ENCODE data around the gene IQGAP3. TPM values are rescaled to one million over a fixed set of nuclear protein-coding genes. Genes with fewer than 3 reads are reported as not detected.

IQGAP3 gene
- total RNA-seq, 2 donors from 2014 or later: 0.52 TPM; not detected in 1

GRCh38 chr1:156504821-156505678 is 67.3 kb downstream of the IQGAP3 start:
- intact Hi-C loops (cut with DNase I): no loop called here
- H3K4me3 ChIP-seq: no peak overlapping the region
- H3K4me1 ChIP-seq: peaks cover 48% of the 10 kb centered on the region
- TF ChIP-seq CTCF (IDR thresholded peaks at IDR 0.05) (peak in 1 of 7 experiments; percentile 29), POLR2A (IDR thresholded peaks at IDR 0.05) (peak; percentile 36 to 63 (median 54))
- no peaks in the 10 kb centered on the region for H3K36me3 ChIP-seq (replicated peaks in 1 of 2; ENCODE audit: insufficient read depth in 1 of 2, low read depth in 2 of 2)
- H3K27ac ChIP-seq: peak overlapping the region; percentile 99 to 100 (median 100)
- peak; percentile 64 for ATAC-seq
- no peaks in the 10 kb centered on the region for H3K27me3 ChIP-seq
- peak; percentile 99 for DNase-seq
- 4 to 5% methylated on average over 40 to 45 of the region's 45 CpGs for WGBS, 2 donors
- H3K9me3 ChIP-seq: no peaks in the 10 kb centered on the region

GRCh38 chr1:156504438-156504813 is 67.9 kb downstream of the IQGAP3 start:
- Histone ChIP-seq H3K27me3 (no peaks in the 10 kb centered on the region), H3K4me3 (no peak overlapping the region), H3K36me3 (replicated peaks in 1 of 2; ENCODE audit: insufficient read depth in 1 of 2, low read depth in 2 of 2) (no peaks in the 10 kb centered on the region), H3K9me3 (no peaks in the 10 kb centered on the region), H3K27ac (peak overlapping the region; percentile 99 to 100 (median 100)), H3K4me1 (peaks cover 48% of the 10 kb centered on the region)
- TF ChIP-seq POLR2A (IDR thresholded peaks at IDR 0.05) (no peak), CTCF (IDR thresholded peaks at IDR 0.05) (no peak)
- DNase-seq (no peak), ATAC-seq (no peak)
- 28 to 30% methylated on average over 5 of the region's 5 CpGs for WGBS, 2 donors
- intact Hi-C loops (cut with DNase I): no loop called here

GRCh38 chr1:156503698-156504437 is 68.5 kb downstream of the IQGAP3 start:
- Histone ChIP-seq H3K4me3 (no peak overlapping the region), H3K27ac (peak overlapping the region; percentile 99 to 100 (median 100)), H3K27me3 (no peaks in the 10 kb centered on the region), H3K36me3 (replicated peaks in 1 of 2; ENCODE audit: insufficient read depth in 1 of 2, low read depth in 2 of 2) (no peaks in the 10 kb centered on the region), H3K4me1 (peaks cover 50% of the 10 kb centered on the region), H3K9me3 (no peaks in the 10 kb centered on the region)
- no peak for ATAC-seq
- intact Hi-C loops (cut with DNase I): no loop called here
- 64 to 68% methylated on average over 5 of the region's 5 CpGs for WGBS, 2 donors
- TF ChIP-seq POLR2A (IDR thresholded peaks at IDR 0.05): no peak
- no peak for TF ChIP-seq CTCF (IDR thresholded peaks at IDR 0.05)
- DNase-seq: no peak

GRCh38 chr1:156502894-156503697 is 69.3 kb downstream of the IQGAP3 start:
- 23 to 24% methylated on average over 6 to 12 of the region's 12 CpGs for WGBS, 2 donors
- intact Hi-C loops (cut with DNase I): no loop called here
- Histone ChIP-seq H3K27me3 (no peaks in the 10 kb centered on the region), H3K27ac (peak overlapping the region; percentile 99 to 100 (median 100)), H3K4me1 (peaks cover 58% of the 10 kb centered on the region), H3K9me3 (no peaks in the 10 kb centered on the region), H3K36me3 (replicated peaks in 1 of 2; ENCODE audit: insufficient read depth in 1 of 2, low read depth in 2 of 2) (no peaks in the 10 kb centered on the region), H3K4me3 (no peak overlapping the region)
- DNase-seq (peak; percentile 59 to 82 (median 74)), ATAC-seq (peak; percentile 11)
- peak; percentile 11 to 63 (median 19) for TF ChIP-seq POLR2A (IDR thresholded peaks at IDR 0.05)
- no peak for TF ChIP-seq CTCF (IDR thresholded peaks at IDR 0.05)

Data from body of pancreas (tissue), 4 donors.